SK-N-SH (cell line): ENCODE data around the gene ST8SIA6. TPM values are rescaled to one million over a fixed set of nuclear protein-coding genes. Genes with fewer than 3 reads are reported as not detected.

ENCODE experiments used
- CTCF ChIA-PET: fragments of 300-600, 350-600 bp; formaldehyde crosslinking; extraction: SDS; loops from one replicate; lab custom pipeline; 2021; lab: Yijun Ruan, JAX
- POLR2A ChIA-PET: fragments of 350-600 bp; sonication (Branson Sonifier 250); formaldehyde crosslinking; extraction: SDS; loops from one replicate; lab custom pipeline; 2020; ENCODE audit warnings: antibody characterized with exemption, inconsistent platforms; lab: Yijun Ruan, JAX
- DNase-seq: peaks from one replicate; pipeline ENCODE4 v3.0.0; 2012
- H2AFZ ChIP-seq: fragments of 200-600 bp; sonication (generic); 2 replicates; pipeline ENCODE4 v1.8.1; 2016; ENCODE audit warnings: antibody characterized with exemption, mild to moderate bottlenecking, low read depth
- H3F3A ChIP-seq: fragments of 200-600 bp; sonication (generic); replicated peaks from 2 replicates; pipeline ENCODE3; 2016; ENCODE audit warnings: antibody characterized with exemption, mild to moderate bottlenecking; ENCODE audit not compliant: insufficient read depth
- H3K27ac ChIP-seq, 2 experiments: fragments of 200-500 bp in 1 of 2; fragments of 200-600 bp in 1 of 2; sonication (Bioruptor generic) in 1 of 2; sonication (generic), shearing (Covaris generic) in 1 of 2; 2 replicates each; pipeline versions ENCODE4 v1.5.1 to v1.6.1; 2014 to 2016; ENCODE audit warnings: low read depth in 2 of 2, inconsistent platforms in 1 of 2, low read length in 1 of 2, mild to moderate bottlenecking in 1 of 2, mixed read lengths in 1 of 2
- H3K27me3 ChIP-seq: fragments of 200-600 bp; sonication (generic), shearing (Covaris generic); 2 replicates; pipeline ENCODE4 v1.6.1; 2016; ENCODE audit warnings: mixed run types; ENCODE audit not compliant: insufficient read depth
- H3K36me3 ChIP-seq, 2 experiments: fragments of 200-500 bp in 1 of 2; fragments of 200-600 bp in 1 of 2; sonication (Bioruptor generic) in 1 of 2; sonication (generic) in 1 of 2; replicated peaks in 1 of 2; 2 replicates each; pipeline versions ENCODE3 to v1.5.1; 2014 to 2016; ENCODE audit warnings: low read length in 1 of 2, mild to moderate bottlenecking in 1 of 2; ENCODE audit not compliant: insufficient read depth in 2 of 2, control insufficient read depth in 1 of 2
- H3K4me1 ChIP-seq, 2 experiments: fragments of 200-500 bp in 1 of 2; fragments of 200-600 bp in 1 of 2; sonication (Bioruptor generic) in 1 of 2; sonication (generic), shearing (Covaris generic) in 1 of 2; 2 replicates each; pipeline versions ENCODE4 v1.5.1 to v1.6.1; 2014 to 2016; ENCODE audit warnings: low read depth in 1 of 2, low read length in 1 of 2, mixed run types in 1 of 2; ENCODE audit not compliant: insufficient read depth in 2 of 2, control insufficient read depth in 1 of 2
- H3K4me2 ChIP-seq: fragments of 200-600 bp; sonication (generic), shearing (Covaris generic); 2 replicates; pipeline ENCODE4 v1.6.1; 2017; ENCODE audit warnings: mixed run types
- H3K4me3 ChIP-seq, 2 experiments: fragments of 200-500 bp in 1 of 2; fragments of 200-600 bp in 1 of 2; sonication (Bioruptor generic) in 1 of 2; sonication (generic), shearing (Covaris generic) in 1 of 2; 2 replicates each; pipeline versions ENCODE4 v1.5.1 to v1.8.1; 2014 to 2016; ENCODE audit warnings: low read depth in 2 of 2, inconsistent platforms in 1 of 2, low read length in 1 of 2, mild to moderate bottlenecking in 1 of 2, mixed read lengths in 1 of 2, moderate library complexity in 1 of 2
- H3K79me2 ChIP-seq: fragments of 200-600 bp; sonication (generic); 2 replicates; pipeline ENCODE4 v1.8.1; 2017; ENCODE audit warnings: mild to moderate bottlenecking; ENCODE audit not compliant: insufficient read depth
- H3K9ac ChIP-seq: fragments of 200-600 bp; sonication (generic); 2 replicates; pipeline ENCODE4 v1.6.1; 2017; ENCODE audit warnings: mixed run types
- H3K9me2 ChIP-seq: fragments of 200-600 bp; sonication (generic); 2 replicates; pipeline ENCODE4 v1.6.1; 2017; ENCODE audit warnings: mixed run types
- H3K9me3 ChIP-seq: fragments of 200-600 bp; sonication (generic); 2 replicates; pipeline ENCODE4 v1.6.1; 2017; ENCODE audit warnings: mixed run types, mild to moderate bottlenecking, moderate library complexity
- H4K20me1 ChIP-seq: fragments of 200-600 bp; sonication (generic); 2 replicates; pipeline ENCODE4 v1.6.1; 2017; ENCODE audit warnings: mild to moderate bottlenecking, mixed run types; ENCODE audit not compliant: insufficient read depth
- FOXM1 ChIP-seq: IDR thresholded peaks from 2 replicates; pipeline ENCODE4 v1.4.0; 2012; ENCODE audit warnings: low read depth, mild to moderate bottlenecking
- GABPA ChIP-seq: IDR thresholded peaks from 2 replicates; pipeline ENCODE4 v1.4.0; 2012; ENCODE audit warnings: low read depth, mild to moderate bottlenecking
- JUND ChIP-seq: IDR thresholded peaks from 2 replicates; pipeline ENCODE4 v1.4.0; 2012
- MEF2A ChIP-seq: IDR thresholded peaks from 2 replicates; pipeline ENCODE4 v1.4.0; 2012; ENCODE audit warnings: low read depth, borderline replicate concordance
- POLR2AphosphoS5 ChIP-seq: IDR thresholded peaks from 2 replicates; pipeline ENCODE4 v1.6.1; 2012; ENCODE audit warnings: low read depth, low read length
- RCOR1 ChIP-seq: fragments of 150-350 bp; IDR thresholded peaks from 2 replicates; pipeline ENCODE4 v1.6.1; 2017; ENCODE audit warnings: antibody characterized with exemption, low read length
- SIN3A ChIP-seq: IDR thresholded peaks from 2 replicates; pipeline ENCODE4 v1.6.1; 2012; ENCODE audit warnings: low read depth, mild to moderate bottlenecking, low read length, moderate library complexity, borderline replicate concordance
- TAF1 ChIP-seq: IDR thresholded peaks from 2 replicates; pipeline ENCODE4 v1.6.1; 2012; ENCODE audit warnings: low read depth, mild to moderate bottlenecking, low read length, moderate library complexity, borderline replicate concordance
- TCF12 ChIP-seq: IDR thresholded peaks from 2 replicates; pipeline ENCODE4 v1.4.0; 2012
- TEAD4 ChIP-seq: IDR thresholded peaks from 2 replicates; pipeline ENCODE4 v1.4.0; 2012; ENCODE audit warnings: mild to moderate bottlenecking, borderline replicate concordance; ENCODE audit not compliant: insufficient read depth
- WGBS: methylation state at CpG from one replicate; pipeline ENCODE4 v1.1.6; 2017; ENCODE audit warnings: low lambda C conversion rate; 5-methylcytosine and 5-hydroxymethylcytosine counted together
- polyA plus RNA-seq, 3 experiments: library from polyadenylated mRNA; depleted of rRNA; stranded (reverse); fragments of >200 nt; gene quantifications; 2 replicates each; pipeline ENCODE4 v1.2.3, GENCODE V29; 2012
- TF ChIP-seq, protein P1 (sequence below): IDR thresholded peaks from 2 replicates; pipeline ENCODE4 v1.6.1; 2012; ENCODE audit warnings: mild to moderate bottlenecking, low read depth, low read length, moderate library complexity
- TF ChIP-seq, protein P2 (sequence below): IDR thresholded peaks from 2 replicates; pipeline ENCODE4 v1.4.0; 2012; ENCODE audit warnings: low read depth, borderline replicate concordance
- TF ChIP-seq, protein P3 (sequence below): IDR thresholded peaks from 2 replicates; pipeline ENCODE4 v1.4.0; 2012; ENCODE audit warnings: low read depth
- TF ChIP-seq, protein P4 (sequence below): fragments of 150-350 bp; IDR thresholded peaks from 2 replicates; pipeline ENCODE4 v1.6.1; 2016; ENCODE audit warnings: mild to moderate bottlenecking, low read depth, low read length

ST8SIA6 gene
- polyA plus RNA-seq, 1 of the 3 experiments (the other 2 are of a cell fraction) = 0.03 TPM

DNA sequence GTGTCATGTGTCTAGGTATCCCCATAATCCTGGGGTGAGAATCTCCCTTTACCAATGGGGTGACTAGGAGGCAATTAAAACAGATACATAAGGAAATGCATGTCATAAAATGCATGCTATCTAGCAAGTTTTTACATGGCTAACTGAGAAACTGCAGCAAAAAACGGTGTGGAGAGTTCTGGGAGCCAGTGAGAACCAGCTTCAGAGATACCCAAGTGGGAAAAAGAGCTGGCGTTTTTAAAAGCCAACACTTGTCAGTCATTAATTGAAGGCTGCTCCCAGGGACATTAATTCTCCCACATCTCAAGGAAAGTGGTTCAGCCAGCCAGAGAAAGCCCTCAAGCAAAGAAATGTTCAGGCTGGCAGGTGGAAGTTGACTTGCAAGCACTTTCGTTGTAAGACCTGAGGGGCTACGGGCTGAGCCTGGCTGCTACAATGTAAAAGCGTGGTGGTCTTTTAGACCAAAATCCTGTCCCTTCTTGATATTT lies 28.1 kb downstream of the ST8SIA6 start:
- Histone ChIP-seq H3K79me2 (no peaks in the 10 kb centered on the region), H3K9ac (no peak overlapping the region), H3K9me3 (no peaks in the 10 kb centered on the region), H3K36me3 (no peaks in the 10 kb centered on the region), H3K9me2 (no peaks in the 10 kb centered on the region), H2AFZ (no peak overlapping the region), H4K20me1 (no peaks in the 10 kb centered on the region), H3F3A (no peaks in the 10 kb centered on the region), H3K4me2 (no peak overlapping the region), H3K27me3 (no peaks in the 10 kb centered on the region), H3K4me1 (no peaks in the 10 kb centered on the region), H3K4me3 (no peak overlapping the region), H3K27ac (no peak overlapping the region)
- TF ChIP-seq RCOR1 = no peak
- TF ChIP-seq, protein P1, sequence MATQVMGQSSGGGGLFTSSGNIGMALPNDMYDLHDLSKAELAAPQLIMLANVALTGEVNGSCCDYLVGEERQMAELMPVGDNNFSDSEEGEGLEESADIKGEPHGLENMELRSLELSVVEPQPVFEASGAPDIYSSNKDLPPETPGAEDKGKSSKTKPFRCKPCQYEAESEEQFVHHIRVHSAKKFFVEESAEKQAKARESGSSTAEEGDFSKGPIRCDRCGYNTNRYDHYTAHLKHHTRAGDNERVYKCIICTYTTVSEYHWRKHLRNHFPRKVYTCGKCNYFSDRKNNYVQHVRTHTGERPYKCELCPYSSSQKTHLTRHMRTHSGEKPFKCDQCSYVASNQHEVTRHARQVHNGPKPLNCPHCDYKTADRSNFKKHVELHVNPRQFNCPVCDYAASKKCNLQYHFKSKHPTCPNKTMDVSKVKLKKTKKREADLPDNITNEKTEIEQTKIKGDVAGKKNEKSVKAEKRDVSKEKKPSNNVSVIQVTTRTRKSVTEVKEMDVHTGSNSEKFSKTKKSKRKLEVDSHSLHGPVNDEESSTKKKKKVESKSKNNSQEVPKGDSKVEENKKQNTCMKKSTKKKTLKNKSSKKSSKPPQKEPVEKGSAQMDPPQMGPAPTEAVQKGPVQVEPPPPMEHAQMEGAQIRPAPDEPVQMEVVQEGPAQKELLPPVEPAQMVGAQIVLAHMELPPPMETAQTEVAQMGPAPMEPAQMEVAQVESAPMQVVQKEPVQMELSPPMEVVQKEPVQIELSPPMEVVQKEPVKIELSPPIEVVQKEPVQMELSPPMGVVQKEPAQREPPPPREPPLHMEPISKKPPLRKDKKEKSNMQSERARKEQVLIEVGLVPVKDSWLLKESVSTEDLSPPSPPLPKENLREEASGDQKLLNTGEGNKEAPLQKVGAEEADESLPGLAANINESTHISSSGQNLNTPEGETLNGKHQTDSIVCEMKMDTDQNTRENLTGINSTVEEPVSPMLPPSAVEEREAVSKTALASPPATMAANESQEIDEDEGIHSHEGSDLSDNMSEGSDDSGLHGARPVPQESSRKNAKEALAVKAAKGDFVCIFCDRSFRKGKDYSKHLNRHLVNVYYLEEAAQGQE = no peak
- TF ChIP-seq SIN3A = no peak
- no peak for TF ChIP-seq TEAD4
- TF ChIP-seq, protein P2, sequence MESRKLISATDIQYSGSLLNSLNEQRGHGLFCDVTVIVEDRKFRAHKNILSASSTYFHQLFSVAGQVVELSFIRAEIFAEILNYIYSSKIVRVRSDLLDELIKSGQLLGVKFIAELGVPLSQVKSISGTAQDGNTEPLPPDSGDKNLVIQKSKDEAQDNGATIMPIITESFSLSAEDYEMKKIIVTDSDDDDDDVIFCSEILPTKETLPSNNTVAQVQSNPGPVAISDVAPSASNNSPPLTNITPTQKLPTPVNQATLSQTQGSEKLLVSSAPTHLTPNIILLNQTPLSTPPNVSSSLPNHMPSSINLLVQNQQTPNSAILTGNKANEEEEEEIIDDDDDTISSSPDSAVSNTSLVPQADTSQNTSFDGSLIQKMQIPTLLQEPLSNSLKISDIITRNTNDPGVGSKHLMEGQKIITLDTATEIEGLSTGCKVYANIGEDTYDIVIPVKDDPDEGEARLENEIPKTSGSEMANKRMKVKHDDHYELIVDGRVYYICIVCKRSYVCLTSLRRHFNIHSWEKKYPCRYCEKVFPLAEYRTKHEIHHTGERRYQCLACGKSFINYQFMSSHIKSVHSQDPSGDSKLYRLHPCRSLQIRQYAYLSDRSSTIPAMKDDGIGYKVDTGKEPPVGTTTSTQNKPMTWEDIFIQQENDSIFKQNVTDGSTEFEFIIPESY = no peak
- ChIA-PET POLR2A (no interaction called here), CTCF (interaction anchor here (1.1 kb wide), 1 partner anchor 136 kb away, joined by 3 read pairs; no protein-coding TSS in a partner anchor)
- DNase-seq = no peak
- 69% methylated on average over 5 of the region's 5 CpGs for WGBS

DNA sequence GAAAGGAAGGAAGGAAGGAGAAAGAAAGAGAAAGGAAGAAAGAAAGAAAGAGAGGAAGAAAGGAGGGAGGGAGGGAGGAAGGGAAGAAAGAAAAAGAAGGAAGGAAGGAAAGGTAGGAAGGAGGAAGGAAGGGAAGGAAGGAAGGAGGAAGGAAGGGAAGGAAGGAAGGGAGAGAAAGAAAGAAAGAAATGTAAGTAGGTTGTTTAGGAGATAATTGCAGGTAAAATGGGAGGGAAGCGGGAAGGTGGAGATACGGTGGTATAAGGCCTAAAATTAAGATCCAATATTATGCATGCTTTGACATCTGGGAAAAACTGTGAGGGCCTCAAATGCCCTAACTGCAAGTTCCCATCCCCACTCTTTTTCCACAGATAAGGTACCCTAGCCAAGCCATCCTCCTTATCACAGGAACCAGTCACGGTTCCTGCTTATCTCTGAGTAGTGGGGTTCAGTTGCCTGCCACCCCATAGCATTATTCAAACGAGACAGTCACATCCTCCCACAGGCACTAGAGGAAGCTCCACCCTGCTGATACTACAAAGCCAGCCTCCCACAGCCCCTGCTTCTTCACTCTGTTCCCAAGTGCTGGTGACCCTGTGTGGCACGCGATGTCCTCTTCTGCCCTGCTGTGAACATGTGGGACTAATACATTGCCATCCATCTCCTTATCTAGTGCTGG lies 28.7 kb downstream of the ST8SIA6 start:
- H2AFZ ChIP-seq = no peak overlapping the region
- 75% methylated on average over 6 of the region's 6 CpGs for WGBS
- H3K9me3 ChIP-seq = no peaks in the 10 kb centered on the region
- TF ChIP-seq POLR2AphosphoS5 (no peak), JUND (no peak), GABPA (no peak), FOXM1 (no peak), TCF12 (no peak), MEF2A (no peak), TAF1 (no peak)
- TF ChIP-seq, protein P1 = no peak
- TF ChIP-seq, protein P3, sequence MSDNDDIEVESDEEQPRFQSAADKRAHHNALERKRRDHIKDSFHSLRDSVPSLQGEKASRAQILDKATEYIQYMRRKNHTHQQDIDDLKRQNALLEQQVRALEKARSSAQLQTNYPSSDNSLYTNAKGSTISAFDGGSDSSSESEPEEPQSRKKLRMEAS = no peak
- TF ChIP-seq, protein P4, sequence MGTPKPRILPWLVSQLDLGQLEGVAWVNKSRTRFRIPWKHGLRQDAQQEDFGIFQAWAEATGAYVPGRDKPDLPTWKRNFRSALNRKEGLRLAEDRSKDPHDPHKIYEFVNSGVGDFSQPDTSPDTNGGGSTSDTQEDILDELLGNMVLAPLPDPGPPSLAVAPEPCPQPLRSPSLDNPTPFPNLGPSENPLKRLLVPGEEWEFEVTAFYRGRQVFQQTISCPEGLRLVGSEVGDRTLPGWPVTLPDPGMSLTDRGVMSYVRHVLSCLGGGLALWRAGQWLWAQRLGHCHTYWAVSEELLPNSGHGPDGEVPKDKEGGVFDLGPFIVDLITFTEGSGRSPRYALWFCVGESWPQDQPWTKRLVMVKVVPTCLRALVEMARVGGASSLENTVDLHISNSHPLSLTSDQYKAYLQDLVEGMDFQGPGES = no peak

More for the DNA sequence above, 28.7 kb downstream of the ST8SIA6 start:
- H3K4me3 ChIP-seq = no peak overlapping the region
- H4K20me1 ChIP-seq = no peaks in the 10 kb centered on the region
- H3K36me3 ChIP-seq = no peaks in the 10 kb centered on the region
- H3K4me1 ChIP-seq = no peaks in the 10 kb centered on the region
- H3K9ac ChIP-seq = no peak overlapping the region
- POLR2A ChIA-PET = no interaction called here
- no peak for DNase-seq
- CTCF ChIA-PET = interaction anchor here (1.1 to 1.4 kb wide), 2 partner anchors 17 to 136 kb away, joined by 3 read pairs; no protein-coding TSS in a partner anchor
- no peak overlapping the region for H3K27ac ChIP-seq
- no peaks in the 10 kb centered on the region for H3K27me3 ChIP-seq
- no peaks in the 10 kb centered on the region for H3F3A ChIP-seq
- no peak overlapping the region for H3K4me2 ChIP-seq
- H3K79me2 ChIP-seq = no peaks in the 10 kb centered on the region
- H3K9me2 ChIP-seq = no peaks in the 10 kb centered on the region
